Fibroblast of pulmonary artery (primary cell): ENCODE results near the gene PCLAF.
A peak's percentile ranks its signal among the peaks of the same experiment; 100 is the strongest.
"Not testable (repeated sequence)": the region's sequence is repeated elsewhere in the genome, so short reads cannot be mapped to it uniquely, and the experiment has no call there.

ENCODE experiments used
- DNase-seq: peaks from one replicate; pipeline ENCODE4 v3.0.0-alpha.2; 2010; ENCODE audit warnings: low read depth
- H3K4me3 ChIP-seq: replicated peaks from 2 replicates; pipeline ENCODE4 v1.5.1; 2011; ENCODE audit warnings: low read depth, mild to moderate bottlenecking, control low read depth, low read length, moderate library complexity
- CTCF ChIP-seq: IDR thresholded peaks from 2 replicates; pipeline ENCODE4 v1.5.1; 2011; ENCODE audit warnings: mild to moderate bottlenecking, control low read depth, low read length, inconsistent platforms; ENCODE audit errors: missing control alignments

The PCLAF gene

GRCh38 chr15:64351265-64351664, 30.0 kb downstream of the PCLAF start:
- H3K4me3 ChIP-seq: no peak overlapping the region
- no peak for TF ChIP-seq CTCF
- peak; percentile 21 for DNase-seq

GRCh38 chr15:64349375-64349774, 31.9 kb downstream of the PCLAF start:
- DNase-seq: no peak
- no peak for TF ChIP-seq CTCF
- no peak overlapping the region for H3K4me3 ChIP-seq

- TF ChIP-seq CTCF: no peak
- no peak overlapping the region for H3K4me3 ChIP-seq
- no peak for DNase-seq
These were observed 32.8 kb downstream of the PCLAF start for GRCh38 chr15:64348455-64348854.

GRCh38 chr15:64346242-64346641, 35.0 kb downstream of the PCLAF start:
- H3K4me3 ChIP-seq, DNase-seq: not testable (repeated sequence)

- no peak for TF ChIP-seq CTCF
- DNase-seq: no peak
- H3K4me3 ChIP-seq: no peak overlapping the region
These were observed 36.5 kb downstream of the PCLAF start for GRCh38 chr15:64344651-64345294.

GRCh38 chr15:64343841-64344240, 37.4 kb downstream of the PCLAF start:
- no peak for TF ChIP-seq CTCF
- DNase-seq: peak; percentile 29
- H3K4me3 ChIP-seq: no peak overlapping the region

- TF ChIP-seq CTCF: no peak
- no peak overlapping the region for H3K4me3 ChIP-seq
- DNase-seq: no peak
These were observed 38.0 kb downstream of the PCLAF start for GRCh38 chr15:64343222-64343621.

GRCh38 chr15:64341961-64342360, 39.3 kb downstream of the PCLAF start:
- no peak for TF ChIP-seq CTCF
- no peak overlapping the region for H3K4me3 ChIP-seq
- DNase-seq: no peak
